EH (cell line): Measurements from ENCODE around the gene TPH2.

Source experiments
- DNase-seq: peaks from one replicate; pipeline ENCODE4 v3.0.0-alpha.2; 2015; ENCODE audit warnings: low read depth

Gene TPH2

GRCh38 chr12:72035625-72036024 lies 97.0 kb downstream of the TPH2 start:
- no peak for DNase-seq

- DNase-seq = no peak
Measured at GRCh38 chr12:72036393-72036792, 97.7 kb downstream of the TPH2 start.

- no peak for DNase-seq
Measured at GRCh38 chr12:72037006-72037795, 98.6 kb downstream of the TPH2 start.

GRCh38 chr12:72041811-72042210 lies 103.2 kb downstream of the TPH2 start:
- DNase-seq = no peak

- peak; percentile 12 for DNase-seq
Measured at GRCh38 chr12:72053604-72054003, 115.0 kb downstream of the TPH2 start.

GRCh38 chr12:72054511-72054910 lies 115.9 kb downstream of the TPH2 start:
- no peak for DNase-seq

- DNase-seq = peak; percentile 14
Measured at GRCh38 chr12:72057330-72057914, 118.8 kb downstream of the TPH2 start.

GRCh38 chr12:72063073-72063472 lies 124.4 kb downstream of the TPH2 start:
- no peak for DNase-seq

- DNase-seq = no peak
Measured at GRCh38 chr12:72071030-72071429, 132.4 kb downstream of the TPH2 start.

GRCh38 chr12:72072592-72073212 lies 134.1 kb downstream of the TPH2 start:
- peak; percentile 6 for DNase-seq

GRCh38 chr12:72074065-72074464 lies 135.4 kb downstream of the TPH2 start:
- no peak for DNase-seq

- DNase-seq = peak; percentile 4
Measured at GRCh38 chr12:72074956-72075355, 136.3 kb downstream of the TPH2 start.

- DNase-seq = no peak
Measured at GRCh38 chr12:72075401-72075800, 136.8 kb downstream of the TPH2 start.

- DNase-seq = no peak
Measured at GRCh38 chr12:72075891-72076557, 137.4 kb downstream of the TPH2 start.

GRCh38 chr12:72076558-72076915 lies 137.9 kb downstream of the TPH2 start:
- no peak for DNase-seq

- no peak for DNase-seq
Measured at GRCh38 chr12:72077111-72077820, 138.6 kb downstream of the TPH2 start.

GRCh38 chr12:72081777-72082176 lies 143.1 kb downstream of the TPH2 start:
- peak; percentile 1 for DNase-seq
